HepG2 (cell line): ENCODE results near the gene RING1. TPM values are rescaled to one million over a fixed set of nuclear protein-coding genes. Genes with fewer than 3 reads are reported as not detected.

Experiments used
- CREB1 ChIP-seq, 2 experiments: fragments of 450-650 bp in 1 of 2; IDR thresholded peaks; 2 replicates each; pipeline ENCODE4 v1.6.1; 2016 to 2017; ENCODE audit warnings: control low read depth in 1 of 2, mild to moderate bottlenecking in 1 of 2, missing compliant biosample characterization in 1 of 2, missing genetic modification characterization in 1 of 2
- SAP130 ChIP-seq: IDR thresholded peaks from 2 replicates; pipeline ENCODE4 v1.6.1; 2016; ENCODE audit warnings: low read depth
- YEATS2 ChIP-seq: sonication (generic); formaldehyde crosslinking; IDR thresholded peaks from 2 replicates; pipeline ENCODE4 v1.4.0; 2020; ENCODE audit warnings: missing genetic modification reagents, borderline replicate concordance
- ZKSCAN1 ChIP-seq: fragments of 150-350 bp; IDR thresholded peaks from 2 replicates; pipeline ENCODE4 v1.6.1; 2014; ENCODE audit warnings: low read length
- ZNF326 ChIP-seq: sonication (generic); formaldehyde crosslinking; IDR thresholded peaks from 2 replicates; pipeline ENCODE4 v1.4.0; 2020; ENCODE audit warnings: missing genetic modification reagents, borderline replicate concordance
- ZNF484 ChIP-seq: sonication (generic); formaldehyde crosslinking; IDR thresholded peaks from 2 replicates; pipeline ENCODE4 v1.5.1; 2020; ENCODE audit warnings: mild to moderate bottlenecking, low read depth, missing genetic modification reagents, borderline replicate concordance
- ZNF549 ChIP-seq: sonication (generic); formaldehyde crosslinking; IDR thresholded peaks from 2 replicates; pipeline ENCODE4 v1.5.0; 2020; ENCODE audit warnings: missing genetic modification reagents
- polyA plus RNA-seq, 8 experiments: library from polyadenylated mRNA; depleted of rRNA in 3 of 8; stranded (reverse) in 7 of 8; unstranded in 1 of 8; fragments of >200 nt; fragmentation: Illumina TruSeq in 4 of 8; extraction: Trizol in 4 of 8; gene quantifications; 2 replicates each; pipeline versions ENCODE4 v1.2.1 to v1.2.3, GENCODE V29; 2011 to 2016; ENCODE audit warnings: low read depth in 4 of 8, missing spikeins in 1 of 8, mixed read lengths in 1 of 8; ENCODE audit not compliant: insufficient read depth in 1 of 8
- total RNA-seq, 5 experiments: library from RNA; depleted of rRNA; stranded (reverse); fragments of >200 nt; fragmentation: Illumina TruSeq; extraction: Trizol; gene quantifications; 2 replicates each; pipeline ENCODE4 v1.2.3, GENCODE V29; 2016; ENCODE audit warnings: low read depth in 1 of 5
- TF ChIP-seq, protein P1 (sequence below): sonication (generic); formaldehyde crosslinking; IDR thresholded peaks from 2 replicates; pipeline ENCODE4 v1.4.0; 2020; ENCODE audit warnings: mild to moderate bottlenecking, missing genetic modification reagents
- TF ChIP-seq, protein P2 (sequence below): sonication (generic); formaldehyde crosslinking; IDR thresholded peaks from 2 replicates; pipeline ENCODE4 v1.8.1; 2023; ENCODE audit warnings: mild to moderate bottlenecking, moderate library complexity, missing genetic modification reagents
- TF ChIP-seq, protein P3 (sequence below): sonication (generic); formaldehyde crosslinking; conservative IDR thresholded peaks from 2 replicates; pipeline ENCODE4 v1.4.0; 2020; ENCODE audit warnings: mild to moderate bottlenecking, missing genetic modification reagents, moderate library complexity
- TF ChIP-seq, protein P4 (sequence below): sonication (generic); formaldehyde crosslinking; IDR thresholded peaks from 2 replicates; pipeline ENCODE4 v1.4.0; 2020; ENCODE audit warnings: low read depth, missing genetic modification reagents

The RING1 gene
- total and polyA plus RNA-seq, 2 of the 13 experiments (the other 11 are each of a cell fraction or from before 2014, with no cell fraction given), result 23.9 to 33.6 TPM

DNA sequence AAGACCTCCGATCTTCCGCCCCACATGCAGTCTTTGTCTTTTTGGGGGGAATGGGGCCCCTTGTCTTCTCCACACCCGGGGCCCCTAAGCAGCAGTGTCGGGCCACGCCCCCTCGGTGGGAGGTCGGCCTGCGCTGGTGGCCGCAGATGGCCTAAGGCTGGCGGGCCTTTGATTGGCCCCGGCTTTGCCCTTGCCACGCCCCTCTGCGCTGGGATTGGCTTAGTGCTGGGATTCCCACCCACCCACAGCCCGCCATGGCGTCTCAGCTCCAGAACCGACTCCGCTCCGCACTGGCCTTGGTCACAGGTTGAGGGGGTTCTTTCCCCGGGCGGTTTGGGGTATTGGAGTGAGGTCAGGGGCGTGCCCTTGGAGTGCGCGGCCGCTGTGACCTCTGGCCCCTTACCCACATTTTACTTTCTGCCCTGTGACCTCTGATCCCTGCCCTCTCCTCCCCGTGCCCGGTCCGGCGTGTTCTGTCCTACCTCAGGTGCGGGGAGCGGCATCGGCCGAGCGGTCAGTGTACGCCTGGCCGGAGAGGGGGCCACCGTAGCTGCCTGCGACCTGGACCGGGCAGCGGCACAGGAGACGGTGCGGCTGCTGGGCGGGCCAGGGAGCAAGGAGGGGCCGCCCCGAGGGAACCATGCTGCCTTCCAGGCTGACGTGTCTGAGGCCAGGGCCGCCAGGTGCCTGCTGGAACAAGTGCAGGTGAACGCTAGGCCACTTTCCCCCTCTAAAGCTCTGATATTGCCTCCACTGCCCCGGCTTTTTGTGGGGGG, 3.7 kb upstream of the RING1 start, which contains the start of gene HSD17B8 (continued):
- TF ChIP-seq, protein P1, sequence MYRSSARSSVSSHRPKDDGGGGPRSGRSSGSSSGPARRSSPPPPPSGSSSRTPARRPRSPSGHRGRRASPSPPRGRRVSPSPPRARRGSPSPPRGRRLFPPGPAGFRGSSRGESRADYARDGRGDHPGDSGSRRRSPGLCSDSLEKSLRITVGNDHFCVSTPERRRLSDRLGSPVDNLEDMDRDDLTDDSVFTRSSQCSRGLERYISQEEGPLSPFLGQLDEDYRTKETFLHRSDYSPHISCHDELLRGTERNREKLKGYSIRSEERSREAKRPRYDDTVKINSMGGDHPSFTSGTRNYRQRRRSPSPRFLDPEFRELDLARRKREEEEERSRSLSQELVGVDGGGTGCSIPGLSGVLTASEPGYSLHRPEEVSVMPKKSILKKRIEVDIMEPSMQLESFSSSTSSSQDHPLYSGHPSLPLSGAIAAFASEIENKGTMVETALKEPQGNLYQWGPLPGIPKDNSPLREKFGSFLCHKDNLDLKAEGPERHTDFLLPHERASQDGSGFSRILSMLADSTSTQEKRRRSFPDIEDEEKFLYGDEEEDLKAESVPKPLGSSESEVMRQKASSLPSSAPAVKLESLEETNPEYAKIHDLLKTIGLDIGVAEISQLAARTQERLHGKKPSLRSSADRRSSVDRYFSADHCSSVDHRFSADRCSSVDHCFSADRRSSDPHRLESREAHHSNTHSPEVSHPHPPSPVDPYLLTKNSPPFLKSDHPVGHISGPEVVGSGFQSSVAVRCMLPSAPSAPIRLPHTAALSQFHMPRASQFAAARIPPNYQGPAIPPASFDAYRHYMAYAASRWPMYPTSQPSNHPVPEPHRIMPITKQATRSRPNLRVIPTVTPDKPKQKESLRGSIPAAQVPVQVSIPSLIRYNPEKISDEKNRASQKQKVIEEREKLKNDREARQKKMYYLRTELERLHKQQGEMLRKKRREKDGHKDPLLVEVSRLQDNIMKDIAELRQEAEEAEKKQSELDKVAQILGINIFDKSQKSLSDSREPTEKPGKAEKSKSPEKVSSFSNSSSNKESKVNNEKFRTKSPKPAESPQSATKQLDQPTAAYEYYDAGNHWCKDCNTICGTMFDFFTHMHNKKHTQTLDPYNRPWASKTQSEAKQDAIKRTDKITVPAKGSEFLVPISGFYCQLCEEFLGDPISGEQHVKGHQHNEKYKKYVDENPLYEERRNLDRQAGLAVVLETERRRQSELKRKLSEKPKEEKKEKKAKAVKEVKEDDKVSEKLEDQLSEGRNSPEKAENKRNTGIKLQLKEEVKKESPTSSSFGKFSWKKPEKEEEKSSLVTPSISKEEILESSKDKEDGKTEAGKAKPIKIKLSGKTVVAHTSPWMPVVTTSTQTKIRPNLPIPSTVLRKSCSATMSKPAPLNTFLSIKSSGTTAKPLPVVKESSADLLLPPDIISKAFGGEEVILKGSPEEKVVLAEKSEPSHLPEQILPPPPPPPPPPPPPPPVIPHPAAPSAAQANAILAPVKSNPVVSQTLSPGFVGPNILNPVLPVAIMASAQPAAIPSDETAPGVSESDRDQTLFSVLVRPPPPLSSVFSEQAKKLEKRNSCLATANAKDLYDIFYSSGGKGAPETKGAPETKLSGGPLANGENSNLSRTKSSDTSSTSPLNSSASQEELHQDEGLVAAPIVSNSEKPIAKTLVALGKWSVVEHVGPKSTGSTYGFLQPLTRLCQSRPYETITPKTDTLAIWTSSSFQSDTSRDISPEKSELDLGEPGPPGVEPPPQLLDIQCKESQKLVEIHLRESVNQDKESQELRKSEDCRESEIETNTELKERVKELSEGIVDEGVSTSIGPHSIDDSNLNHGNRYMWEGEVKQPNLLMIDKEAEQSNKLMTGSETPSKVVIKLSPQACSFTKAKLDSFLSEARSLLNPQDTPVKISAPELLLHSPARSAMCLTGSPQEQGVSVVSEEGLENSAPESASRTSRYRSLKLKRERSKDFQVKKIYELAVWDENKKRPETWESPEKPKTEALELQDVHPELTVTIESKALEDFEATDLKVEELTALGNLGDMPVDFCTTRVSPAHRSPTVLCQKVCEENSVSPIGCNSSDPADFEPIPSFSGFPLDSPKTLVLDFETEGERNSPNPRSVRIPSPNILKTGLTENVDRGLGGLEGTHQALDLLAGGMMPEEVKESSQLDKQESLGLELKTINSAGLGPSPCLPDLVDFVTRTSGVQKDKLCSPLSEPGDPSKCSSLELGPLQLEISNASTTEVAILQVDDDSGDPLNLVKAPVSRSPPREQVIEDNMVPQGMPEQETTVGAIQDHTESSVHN (CRISPR knock-in tag), result peak; percentile 75; the same call in 1 of the 2 replicates
- TF ChIP-seq SAP130 (CRISPR knock-in tag), result peak; percentile 77
- no peak for TF ChIP-seq ZKSCAN1
- peak; percentile 64; the same call in 1 of the 2 replicates for TF ChIP-seq YEATS2 (CRISPR knock-in tag)
- TF ChIP-seq, protein P2, sequence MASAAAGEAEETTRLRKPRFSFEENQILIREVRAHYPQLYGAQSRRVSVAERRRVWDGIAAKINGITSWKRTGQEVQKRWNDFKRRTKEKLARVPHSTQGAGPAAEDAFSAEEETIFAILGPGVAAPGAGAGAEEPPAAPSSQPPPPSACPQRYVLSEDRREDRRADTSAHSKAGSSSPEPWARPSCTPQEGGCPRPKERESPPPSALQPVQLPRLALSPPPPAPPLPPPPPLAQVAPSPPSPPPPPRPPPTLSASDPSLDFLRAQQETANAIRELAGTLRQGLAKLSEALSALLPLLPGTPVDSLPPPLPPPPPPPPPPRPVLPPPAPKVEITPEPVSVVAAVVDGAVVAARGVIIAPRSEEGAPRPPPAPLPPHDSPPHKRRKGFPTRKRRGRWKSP (CRISPR knock-in tag), result no peak
- TF ChIP-seq ZNF484 (CRISPR knock-in tag), result no peak; the same call in 1 of the 2 replicates
- TF ChIP-seq ZNF549 (CRISPR knock-in tag), result no peak
- TF ChIP-seq CREB1 (IDR thresholded peaks at IDR 0.05), result no peak
- no peak for TF ChIP-seq CREB1 (CRISPR knock-in tag; IDR thresholded peaks at IDR 0.05)
- TF ChIP-seq, protein P3, sequence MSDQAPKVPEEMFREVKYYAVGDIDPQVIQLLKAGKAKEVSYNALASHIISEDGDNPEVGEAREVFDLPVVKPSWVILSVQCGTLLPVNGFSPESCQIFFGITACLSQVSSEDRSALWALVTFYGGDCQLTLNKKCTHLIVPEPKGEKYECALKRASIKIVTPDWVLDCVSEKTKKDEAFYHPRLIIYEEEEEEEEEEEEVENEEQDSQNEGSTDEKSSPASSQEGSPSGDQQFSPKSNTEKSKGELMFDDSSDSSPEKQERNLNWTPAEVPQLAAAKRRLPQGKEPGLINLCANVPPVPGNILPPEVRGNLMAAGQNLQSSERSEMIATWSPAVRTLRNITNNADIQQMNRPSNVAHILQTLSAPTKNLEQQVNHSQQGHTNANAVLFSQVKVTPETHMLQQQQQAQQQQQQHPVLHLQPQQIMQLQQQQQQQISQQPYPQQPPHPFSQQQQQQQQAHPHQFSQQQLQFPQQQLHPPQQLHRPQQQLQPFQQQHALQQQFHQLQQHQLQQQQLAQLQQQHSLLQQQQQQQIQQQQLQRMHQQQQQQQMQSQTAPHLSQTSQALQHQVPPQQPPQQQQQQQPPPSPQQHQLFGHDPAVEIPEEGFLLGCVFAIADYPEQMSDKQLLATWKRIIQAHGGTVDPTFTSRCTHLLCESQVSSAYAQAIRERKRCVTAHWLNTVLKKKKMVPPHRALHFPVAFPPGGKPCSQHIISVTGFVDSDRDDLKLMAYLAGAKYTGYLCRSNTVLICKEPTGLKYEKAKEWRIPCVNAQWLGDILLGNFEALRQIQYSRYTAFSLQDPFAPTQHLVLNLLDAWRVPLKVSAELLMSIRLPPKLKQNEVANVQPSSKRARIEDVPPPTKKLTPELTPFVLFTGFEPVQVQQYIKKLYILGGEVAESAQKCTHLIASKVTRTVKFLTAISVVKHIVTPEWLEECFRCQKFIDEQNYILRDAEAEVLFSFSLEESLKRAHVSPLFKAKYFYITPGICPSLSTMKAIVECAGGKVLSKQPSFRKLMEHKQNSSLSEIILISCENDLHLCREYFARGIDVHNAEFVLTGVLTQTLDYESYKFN, result peak; percentile 72
- TF ChIP-seq, protein P4, sequence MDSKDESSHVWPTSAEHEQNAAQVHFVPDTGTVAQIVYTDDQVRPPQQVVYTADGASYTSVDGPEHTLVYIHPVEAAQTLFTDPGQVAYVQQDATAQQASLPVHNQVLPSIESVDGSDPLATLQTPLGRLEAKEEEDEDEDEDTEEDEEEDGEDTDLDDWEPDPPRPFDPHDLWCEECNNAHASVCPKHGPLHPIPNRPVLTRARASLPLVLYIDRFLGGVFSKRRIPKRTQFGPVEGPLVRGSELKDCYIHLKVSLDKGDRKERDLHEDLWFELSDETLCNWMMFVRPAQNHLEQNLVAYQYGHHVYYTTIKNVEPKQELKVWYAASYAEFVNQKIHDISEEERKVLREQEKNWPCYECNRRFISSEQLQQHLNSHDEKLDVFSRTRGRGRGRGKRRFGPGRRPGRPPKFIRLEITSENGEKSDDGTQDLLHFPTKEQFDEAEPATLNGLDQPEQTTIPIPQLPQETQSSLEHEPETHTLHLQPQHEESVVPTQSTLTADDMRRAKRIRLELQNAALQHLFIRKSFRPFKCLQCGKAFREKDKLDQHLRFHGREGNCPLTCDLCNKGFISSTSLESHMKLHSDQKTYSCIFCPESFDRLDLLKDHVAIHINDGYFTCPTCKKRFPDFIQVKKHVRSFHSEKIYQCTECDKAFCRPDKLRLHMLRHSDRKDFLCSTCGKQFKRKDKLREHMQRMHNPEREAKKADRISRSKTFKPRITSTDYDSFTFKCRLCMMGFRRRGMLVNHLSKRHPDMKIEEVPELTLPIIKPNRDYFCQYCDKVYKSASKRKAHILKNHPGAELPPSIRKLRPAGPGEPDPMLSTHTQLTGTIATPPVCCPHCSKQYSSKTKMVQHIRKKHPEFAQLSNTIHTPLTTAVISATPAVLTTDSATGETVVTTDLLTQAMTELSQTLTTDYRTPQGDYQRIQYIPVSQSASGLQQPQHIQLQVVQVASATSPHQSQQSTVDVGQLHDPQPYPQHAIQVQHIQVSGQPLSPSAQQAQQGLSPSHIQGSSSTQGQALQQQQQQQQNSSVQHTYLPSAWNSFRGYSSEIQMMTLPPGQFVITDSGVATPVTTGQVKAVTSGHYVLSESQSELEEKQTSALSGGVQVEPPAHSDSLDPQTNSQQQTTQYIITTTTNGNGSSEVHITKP (CRISPR knock-in tag), result no peak; the same call in 1 of the 2 replicates
- TF ChIP-seq ZNF326 (CRISPR knock-in tag), result peak; percentile 92
